SK-N-MC (cell line): ENCODE data around the gene APOM.

Experiments
- EZH2 ChIP-seq: fragments of 200-600 bp; sonication (generic); IDR thresholded peaks from one replicate; pipeline ENCODE4 v1.6.1; 2017; ENCODE audit warnings: antibody characterized with exemption
- POLR2AphosphoS5 ChIP-seq: IDR thresholded peaks from 2 replicates; pipeline ENCODE4 v1.6.1; 2012; ENCODE audit warnings: mild to moderate bottlenecking, low read depth, low read length, borderline replicate concordance

GRCh38 chr6:31683591-31683990 lies 27.9 kb downstream of the APOM start:
- TF ChIP-seq POLR2AphosphoS5 (no peak), EZH2 (no peak)
